Liver (tissue), 3 donors: Measurements from ENCODE around the gene ZNF697.

ENCODE experiments used
- ATF3 ChIP-seq: IDR thresholded peaks from 2 replicates; pipeline ENCODE4 v1.6.1; 2016; ENCODE audit warnings: antibody characterized with exemption
- CTCF ChIP-seq: fragments of 150-350 bp; IDR thresholded peaks from 2 replicates; pipeline ENCODE4 v1.5.1; 2017; ENCODE audit warnings: improper control_type of control experiment, low read depth, low read length; ENCODE audit not compliant: missing input control
- FOXA1 ChIP-seq: IDR thresholded peaks from 2 replicates; pipeline ENCODE4 v1.6.1; 2016; ENCODE audit warnings: antibody characterized with exemption
- HNF4G ChIP-seq: IDR thresholded peaks from 2 replicates; pipeline ENCODE4 v1.6.1; 2016; ENCODE audit warnings: antibody characterized with exemption
- JUND ChIP-seq, 2 donors: IDR thresholded peaks; 2 replicates each; pipeline ENCODE4 v1.6.1; 2016; ENCODE audit warnings: antibody characterized with exemption in 2 of 2
- MAX ChIP-seq: IDR thresholded peaks from 2 replicates; pipeline ENCODE4 v1.6.1; 2016; ENCODE audit warnings: antibody characterized with exemption
- NR2F2 ChIP-seq: IDR thresholded peaks from 2 replicates; pipeline ENCODE4 v1.6.1; 2016; ENCODE audit warnings: antibody characterized with exemption
- RAD21 ChIP-seq, 2 donors: IDR thresholded peaks; 2 replicates each; pipeline ENCODE4 v1.6.1; 2016; ENCODE audit warnings: antibody characterized with exemption in 2 of 2, mild to moderate bottlenecking in 2 of 2
- REST ChIP-seq: IDR thresholded peaks from 2 replicates; pipeline ENCODE4 v1.6.1; 2016; ENCODE audit warnings: antibody characterized with exemption, mild to moderate bottlenecking
- YY1 ChIP-seq: IDR thresholded peaks from 2 replicates; pipeline ENCODE4 v1.6.1; 2016; ENCODE audit warnings: antibody characterized with exemption, mild to moderate bottlenecking
- ZBTB33 ChIP-seq: IDR thresholded peaks from 2 replicates; pipeline ENCODE4 v1.6.1; 2016; ENCODE audit warnings: antibody characterized with exemption
- donor health status: healthy.
- donor health status: healthy.

GRCh38 chr1:119651133-119651532 is 3.1 kb upstream of the ZNF697 start:
- TF ChIP-seq CTCF, result no peak
- no peak for TF ChIP-seq ATF3
- TF ChIP-seq JUND (IDR thresholded peaks at IDR 0.05), result no peak
- no peak for TF ChIP-seq RAD21 (IDR thresholded peaks at IDR 0.05)
- no peak for TF ChIP-seq ZBTB33
- TF ChIP-seq FOXA1, result no peak
- TF ChIP-seq YY1, result no peak
- TF ChIP-seq REST, result no peak
- TF ChIP-seq HNF4G, result no peak
- TF ChIP-seq MAX, result no peak
- no peak for TF ChIP-seq NR2F2
